Tongue (tissue), 2 donors: Measurements from ENCODE around the gene LRRC47. TPM values are rescaled to one million over a fixed set of nuclear protein-coding genes. Genes with fewer than 3 reads are reported as not detected.
"Not testable (repeated sequence)": the region's sequence is repeated elsewhere in the genome, so short reads cannot be mapped to it uniquely, and the experiment has no call there.

Experiments
- DNase-seq: peaks from one replicate; pipeline ENCODE4 v3.0.0-alpha.2; 2015
- total RNA-seq: library from RNA; depleted of rRNA; stranded (reverse); fragments of >200 nt; gene quantifications from one replicate; pipeline ENCODE4 v1.2.3, GENCODE V29; 2014

Gene LRRC47
- total RNA-seq, 1 donor from 2014 or later = 43.3 TPM

DNA sequence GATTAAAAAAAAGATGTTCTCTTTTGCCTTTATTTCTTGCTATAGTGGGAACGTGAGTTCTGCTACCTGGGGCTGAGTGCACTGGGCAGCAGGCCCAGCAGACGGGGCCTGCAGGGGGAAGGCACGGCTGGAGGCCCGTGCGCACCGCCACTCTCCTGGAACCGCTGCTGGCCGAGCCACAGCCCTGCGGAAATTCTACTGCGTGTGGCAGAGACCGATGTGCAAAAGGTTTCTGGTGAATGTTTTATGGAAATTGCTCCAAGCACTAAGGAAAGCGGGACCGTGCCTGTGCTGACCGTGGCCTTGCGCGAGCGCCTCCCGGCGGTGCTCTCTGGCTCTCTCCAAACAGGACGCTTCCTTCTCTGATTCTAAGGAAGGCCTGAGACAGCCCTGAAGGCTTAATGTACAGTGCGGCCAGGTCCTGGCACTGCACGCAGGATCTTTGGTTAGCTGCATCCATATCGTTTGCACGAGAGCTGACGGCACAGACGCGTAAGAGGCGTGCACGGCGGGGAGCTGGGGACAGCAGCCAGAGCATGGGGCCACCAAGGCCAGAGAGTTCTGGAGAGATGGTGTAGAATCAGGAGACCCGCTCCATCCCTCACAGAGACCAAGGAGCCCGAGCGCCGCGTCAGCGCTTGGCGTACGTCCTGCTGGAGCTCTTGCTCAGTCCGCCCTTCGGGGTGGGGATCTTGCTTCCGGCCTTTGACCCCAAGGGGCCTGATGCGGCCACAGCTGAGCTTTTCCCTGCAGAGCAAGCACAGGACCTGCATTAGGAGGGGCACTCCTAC lies 18.7 kb upstream of the LRRC47 start:
- no peak for DNase-seq

DNA sequence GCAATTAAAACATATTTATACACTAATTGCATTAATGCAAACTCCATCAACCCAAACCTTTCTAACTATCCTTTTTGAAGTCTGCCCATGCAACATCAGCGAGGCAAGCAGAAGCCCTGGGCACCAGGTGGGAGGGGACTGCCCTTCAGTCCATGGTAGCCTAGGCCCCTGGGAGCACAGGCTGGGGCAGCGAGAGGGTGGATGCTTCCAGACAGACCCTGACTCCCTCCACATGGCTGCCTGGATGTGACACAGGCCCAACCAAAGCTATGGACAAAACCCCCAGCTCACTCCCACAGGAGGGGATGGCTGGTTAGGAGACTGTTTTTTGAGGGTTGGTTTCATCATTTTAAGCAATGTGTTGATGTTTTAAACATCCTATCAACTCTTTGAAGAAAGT lies 17.8 kb upstream of the LRRC47 start:
- DNase-seq = no peak

DNA sequence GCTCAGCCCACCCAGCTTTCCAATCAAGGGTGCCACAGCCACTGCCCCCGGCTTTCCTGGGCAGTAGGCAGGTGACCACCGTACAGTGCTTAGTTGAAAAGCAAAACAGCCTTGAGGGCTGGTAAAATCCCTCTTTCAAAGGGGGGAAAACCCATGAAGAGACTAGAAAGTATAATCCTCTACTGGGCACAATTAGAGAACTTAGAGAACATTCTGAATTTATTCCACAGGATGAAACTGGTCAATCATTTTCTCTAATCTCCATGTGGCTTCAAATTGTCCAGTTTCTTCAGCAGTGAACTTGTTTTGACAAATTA lies 15.3 kb upstream of the LRRC47 start:
- no peak for DNase-seq

GRCh38 chr1:3810149-3810761 lies 14.0 kb upstream of the LRRC47 start:
- DNase-seq = not testable (repeated sequence)

- DNase-seq = no peak
Measured at GRCh38 chr1:3809680-3810079, 13.4 kb upstream of the LRRC47 start.

GRCh38 chr1:3807769-3808168 lies 11.5 kb upstream of the LRRC47 start:
- no peak for DNase-seq

DNA sequence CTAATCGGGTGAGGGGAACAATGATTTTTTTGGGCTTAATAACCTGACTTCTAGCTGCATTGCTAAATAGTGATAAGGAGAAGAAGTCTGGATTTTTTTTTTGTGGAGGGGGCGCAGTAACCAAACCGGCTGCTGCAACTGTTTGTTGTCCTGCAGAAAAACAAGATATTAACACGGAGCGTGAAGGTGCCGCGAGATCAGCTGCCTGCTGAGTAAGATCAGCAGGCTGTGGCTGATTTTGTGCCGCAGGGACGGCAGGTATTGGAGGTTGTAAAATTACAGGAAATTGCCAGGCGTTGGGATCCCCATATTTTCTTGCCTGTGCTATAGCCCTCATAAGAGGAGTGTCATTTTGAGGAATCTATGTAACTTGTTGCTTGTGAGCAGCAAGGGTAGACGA lies 8.7 kb upstream of the LRRC47 start:
- DNase-seq = no peak

- DNase-seq = not testable (repeated sequence)
Measured at GRCh38 chr1:3804627-3804944, 8.3 kb upstream of the LRRC47 start.

GRCh38 chr1:3803905-3804626 lies 7.8 kb upstream of the LRRC47 start:
- DNase-seq = peak; percentile 59

- DNase-seq = not testable (repeated sequence)
Measured at GRCh38 chr1:3800795-3801194, 4.5 kb upstream of the LRRC47 start.

- DNase-seq = peak; percentile 38
Measured at GRCh38 chr1:3799976-3800685, 3.8 kb upstream of the LRRC47 start.

GRCh38 chr1:3795453-3796214 lies 664 bp downstream of the LRRC47 start:
- no peak for DNase-seq

DNA sequence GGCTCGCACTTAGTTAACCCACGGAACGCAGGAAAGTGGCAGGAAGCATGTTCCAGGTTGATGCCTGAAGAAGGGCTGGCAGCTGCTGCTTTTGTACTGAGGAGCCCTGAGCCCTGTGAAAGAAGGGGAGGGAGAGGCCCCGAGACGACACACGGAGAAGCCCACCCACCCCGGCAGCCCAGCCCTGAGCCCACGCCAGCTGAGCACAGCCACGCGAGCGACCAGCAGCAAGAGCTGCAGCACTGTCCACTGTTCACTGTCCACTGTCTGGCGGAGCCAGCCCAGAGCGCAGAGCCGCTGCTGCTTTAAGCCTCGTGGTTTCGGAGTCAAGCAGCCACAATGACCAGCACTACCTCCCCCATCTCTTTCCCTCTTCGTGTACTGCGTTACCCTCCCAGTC lies 5.3 kb downstream of the LRRC47 start:
- no peak for DNase-seq

GRCh38 chr1:3790500-3790923 lies 5.8 kb downstream of the LRRC47 start:
- DNase-seq = no peak

GRCh38 chr1:3789421-3790300 lies 6.6 kb downstream of the LRRC47 start:
- no peak for DNase-seq

- DNase-seq = no peak
Measured at GRCh38 chr1:3788756-3789420, 7.4 kb downstream of the LRRC47 start.

DNA sequence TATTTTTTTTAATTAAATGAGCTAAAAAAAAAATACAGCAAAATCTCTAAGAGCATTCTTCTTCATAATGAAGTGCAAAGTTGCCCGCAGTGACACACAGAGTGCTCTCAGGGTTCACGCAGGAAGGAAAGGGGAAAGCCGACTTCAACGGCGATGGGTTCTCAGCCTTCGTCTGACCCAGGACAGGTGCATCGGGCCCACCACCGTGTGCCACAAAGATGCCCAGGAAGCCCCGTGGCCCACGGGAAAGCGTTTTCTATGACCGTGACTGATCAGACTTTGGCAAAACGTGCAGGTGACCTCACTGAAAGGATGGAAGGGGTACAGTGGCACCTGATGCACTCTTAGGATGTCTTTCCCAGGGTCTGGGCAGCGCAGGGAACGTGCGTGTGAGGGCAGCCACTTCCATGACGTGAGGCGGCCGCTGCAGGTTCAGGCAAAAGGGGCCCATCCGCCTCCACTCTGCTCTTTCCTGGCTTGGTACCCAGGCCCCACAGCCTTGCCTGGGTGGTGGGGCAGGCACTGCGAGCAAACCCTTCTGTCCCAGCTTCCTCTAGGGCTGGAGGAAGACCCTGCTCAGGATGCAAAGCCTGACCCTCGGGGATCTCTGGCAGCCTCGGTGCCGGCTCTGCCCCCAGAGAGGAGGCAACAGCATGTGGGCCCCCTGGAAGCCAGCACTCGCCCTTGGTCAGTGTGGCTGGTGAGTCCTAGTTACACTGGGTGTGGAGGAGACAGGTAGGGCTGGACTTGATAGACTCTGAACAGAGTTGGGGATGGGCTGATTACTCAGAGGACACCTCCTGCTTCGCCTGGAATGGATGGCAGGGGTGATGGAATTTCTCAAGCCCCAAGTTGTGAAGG lies 8.3 kb downstream of the LRRC47 start:
- no peak for DNase-seq

- DNase-seq = no peak
Measured at GRCh38 chr1:3787349-3787715, 9.0 kb downstream of the LRRC47 start.

- no peak for DNase-seq
Measured at GRCh38 chr1:3786468-3787348, 9.6 kb downstream of the LRRC47 start.
